ENCODE measurements around the gene PRKAR1B. TPM values are rescaled to one million over a fixed set of nuclear protein-coding genes. Genes with fewer than 3 reads are reported as not detected.

PRKAR1B gene
- total and polyA plus RNA-seq, 10 of the 15 experiments (the other 5 are each of a cell fraction or from before 2014, with no cell fraction given), result 1.4 to 45.6 (median 19.3) TPM

DNA sequence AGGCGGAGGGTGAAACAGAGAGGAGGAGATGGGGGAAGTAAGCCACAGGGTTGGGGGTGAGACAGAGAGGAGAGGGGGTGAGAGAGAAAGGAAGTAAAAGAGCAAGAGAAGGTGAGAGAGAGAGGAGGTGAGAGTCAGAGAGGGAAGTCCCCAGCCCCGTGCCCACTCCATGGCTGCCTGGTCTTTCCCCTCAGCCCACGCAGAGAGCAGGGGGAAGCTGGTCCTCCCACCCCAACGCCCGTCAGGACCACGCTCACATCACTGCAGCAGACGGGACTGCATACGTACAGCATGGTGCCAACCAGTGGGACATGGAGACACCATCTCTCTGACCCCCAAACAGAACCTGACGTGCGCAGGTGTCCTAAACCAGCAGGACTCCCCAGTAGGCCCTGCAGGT, 195.3 kb downstream of the PRKAR1B start (continued):
- TF ChIP-seq ZBTB4 (CRISPR knock-in tag; IDR thresholded peaks at IDR 0.05), result no peak
- TF ChIP-seq CREM (IDR thresholded peaks at IDR 0.05; ENCODE audit: low read depth), result no peak; the same call in 1 of the 2 replicates
- TF ChIP-seq BCL3 (IDR thresholded peaks at IDR 0.05; ENCODE audit: borderline replicate concordance, insufficient read depth, low read depth, low read length, poor library complexity, severe bottlenecking), result peak; percentile 59
- no peak for TF ChIP-seq HCFC1 (IDR thresholded peaks at IDR 0.05; ENCODE audit: low read length)
- peak; percentile 25; the same call in 1 of the 2 replicates for TF ChIP-seq BCL11A (IDR thresholded peaks at IDR 0.05; ENCODE audit: low read depth, low read length)
- TF ChIP-seq HSF1 (IDR thresholded peaks at IDR 0.05; ENCODE audit: low read depth, low read length), result no peak
- TF ChIP-seq TBL1XR1 (IDR thresholded peaks at IDR 0.05; ENCODE audit: low read depth, low read length), result no peak
- TF ChIP-seq ELK1 (IDR thresholded peaks at IDR 0.05; ENCODE audit: low read depth, low read length), result no peak

Data from GM12878 (cell line).